Loucy (cell line): ENCODE measurements around the gene DCDC2B.

Experiments used
- H2AFZ ChIP-seq: fragments of 200-600 bp; sonication (generic); 2 replicates; pipeline ENCODE4 v1.6.0; 2016; ENCODE audit warnings: antibody characterized with exemption, mild to moderate bottlenecking, low read length, moderate library complexity
- H3F3A ChIP-seq: fragments of 200-600 bp; 2 replicates; pipeline ENCODE4 v1.6.0; 2016; ENCODE audit warnings: antibody characterized with exemption, low read depth, mild to moderate bottlenecking
- H3K27me3 ChIP-seq: fragments of 200-600 bp; sonication (generic); 2 replicates; pipeline ENCODE4 v1.6.1; 2014; ENCODE audit warnings: low read length, mild to moderate bottlenecking; ENCODE audit not compliant: insufficient read depth, poor library complexity, severe bottlenecking
- H3K36me3 ChIP-seq: fragments of 200-600 bp; sonication (generic); 2 replicates; pipeline ENCODE4 v1.6.1; 2016; ENCODE audit warnings: low read length; ENCODE audit not compliant: insufficient read depth
- H3K4me1 ChIP-seq: fragments of 200-600 bp; sonication (generic); 2 replicates; pipeline ENCODE4 v1.5.1; 2014; ENCODE audit warnings: low read length, mild to moderate bottlenecking; ENCODE audit not compliant: insufficient read depth, poor library complexity, severe bottlenecking
- H3K4me2 ChIP-seq: fragments of 200-600 bp; sonication (generic); 2 replicates; pipeline ENCODE4 v1.6.0; 2014; ENCODE audit warnings: antibody characterized with exemption, low read length, low read depth, mild to moderate bottlenecking; ENCODE audit not compliant: poor library complexity, severe bottlenecking
- H3K4me3 ChIP-seq: fragments of 200-600 bp; sonication (generic); 2 replicates; pipeline ENCODE4 v1.5.1; 2014; ENCODE audit warnings: low read length, mild to moderate bottlenecking, mixed read lengths; ENCODE audit not compliant: poor library complexity, severe bottlenecking
- H3K79me2 ChIP-seq: fragments of 200-600 bp; sonication (generic); 2 replicates; pipeline ENCODE4 v1.6.1; 2014; ENCODE audit warnings: low read length; ENCODE audit not compliant: insufficient read depth
- H3K9ac ChIP-seq: fragments of 200-600 bp; sonication (generic); 2 replicates; pipeline ENCODE4 v1.6.0; 2014; ENCODE audit warnings: mild to moderate bottlenecking, low read depth, low read length, moderate library complexity; ENCODE audit not compliant: poor library complexity, severe bottlenecking
- H3K9me2 ChIP-seq: fragments of 200-600 bp; sonication (generic); replicated peaks from 2 replicates; pipeline ENCODE4 v1.6.1; 2016; ENCODE audit warnings: low read depth, low read length, mixed read lengths
- H3K9me3 ChIP-seq: fragments of 200-600 bp; sonication (generic); 2 replicates; pipeline ENCODE4 v1.6.1; 2014; ENCODE audit warnings: mild to moderate bottlenecking, antibody characterized with exemption, low read length, low read depth; ENCODE audit not compliant: insufficient read depth
- H4K20me1 ChIP-seq: fragments of 200-600 bp; sonication (generic); 2 replicates; pipeline ENCODE4 v1.6.0; 2014; ENCODE audit warnings: antibody characterized with exemption, low read length, mild to moderate bottlenecking; ENCODE audit not compliant: insufficient read depth, poor library complexity, severe bottlenecking
- EZH2phosphoT487 ChIP-seq: fragments of 200-600 bp; IDR thresholded peaks from 2 replicates; pipeline ENCODE4 v1.6.1; 2018; ENCODE audit warnings: antibody characterized with exemption, mild to moderate bottlenecking, moderate library complexity, borderline replicate concordance
- TF ChIP-seq, protein P1 (sequence below): fragments of 200-600 bp; sonication (generic); conservative IDR thresholded peaks from 2 replicates; pipeline ENCODE4 v1.5.1; 2014; ENCODE audit warnings: mild to moderate bottlenecking, antibody characterized with exemption, low read length

DCDC2B gene

DNA sequence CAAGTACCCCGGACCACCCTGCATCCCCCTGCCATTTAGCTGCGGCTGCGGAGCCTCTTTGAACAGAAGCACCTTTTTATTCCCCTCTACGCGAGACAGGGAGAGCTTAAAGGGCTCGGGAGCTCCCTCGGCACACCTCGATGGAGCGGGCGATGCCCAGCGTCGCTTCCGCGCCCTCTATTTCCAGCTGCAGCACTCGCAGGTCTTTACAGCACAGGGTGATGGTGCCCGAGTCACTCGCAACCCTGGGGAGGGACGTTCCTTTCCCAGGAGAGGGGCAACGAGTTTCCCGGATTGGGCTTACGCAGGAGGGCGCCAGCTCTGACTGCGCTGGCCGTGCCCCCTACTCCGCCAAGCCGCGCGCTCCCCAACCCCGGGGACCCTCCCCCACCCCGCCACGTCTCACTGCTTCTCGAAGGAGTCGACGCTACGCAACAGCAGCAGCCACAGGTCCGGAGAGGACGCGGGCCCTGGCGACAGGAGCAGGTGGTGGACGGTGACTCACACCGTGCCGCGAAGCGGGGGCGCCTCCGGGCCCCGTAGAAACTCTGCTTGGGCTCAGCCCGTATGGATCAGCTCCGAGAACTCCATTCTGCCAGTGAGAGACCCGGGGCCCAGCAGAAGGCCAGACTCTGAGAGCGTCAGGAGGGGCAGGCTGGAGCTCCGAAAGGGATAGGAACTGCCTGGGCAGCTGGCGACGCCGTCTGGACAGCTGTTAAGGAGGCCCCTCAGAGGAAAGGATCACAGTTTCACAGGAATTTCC lies 32.3 kb downstream of the DCDC2B start:
- Histone ChIP-seq H3K9me3 (no peaks in the 10 kb centered on the region), H3K9ac (peak overlapping the region; percentile 55), H4K20me1 (no peaks in the 10 kb centered on the region), H3K27me3 (no peaks in the 10 kb centered on the region), H3K9me2 (no peaks in the 10 kb centered on the region), H2AFZ (peak overlapping the region; percentile 82), H3K4me3 (peak overlapping the region; percentile 69), H3K4me1 (no peaks in the 10 kb centered on the region), H3K79me2 (no peaks in the 10 kb centered on the region), H3K4me2 (peak overlapping the region; percentile 76), H3F3A (peaks cover 3% of the 10 kb centered on the region; the same call in 1 of the 2 replicates), H3K36me3 (no peaks in the 10 kb centered on the region)
- no peak for TF ChIP-seq EZH2phosphoT487
- TF ChIP-seq, protein P1, sequence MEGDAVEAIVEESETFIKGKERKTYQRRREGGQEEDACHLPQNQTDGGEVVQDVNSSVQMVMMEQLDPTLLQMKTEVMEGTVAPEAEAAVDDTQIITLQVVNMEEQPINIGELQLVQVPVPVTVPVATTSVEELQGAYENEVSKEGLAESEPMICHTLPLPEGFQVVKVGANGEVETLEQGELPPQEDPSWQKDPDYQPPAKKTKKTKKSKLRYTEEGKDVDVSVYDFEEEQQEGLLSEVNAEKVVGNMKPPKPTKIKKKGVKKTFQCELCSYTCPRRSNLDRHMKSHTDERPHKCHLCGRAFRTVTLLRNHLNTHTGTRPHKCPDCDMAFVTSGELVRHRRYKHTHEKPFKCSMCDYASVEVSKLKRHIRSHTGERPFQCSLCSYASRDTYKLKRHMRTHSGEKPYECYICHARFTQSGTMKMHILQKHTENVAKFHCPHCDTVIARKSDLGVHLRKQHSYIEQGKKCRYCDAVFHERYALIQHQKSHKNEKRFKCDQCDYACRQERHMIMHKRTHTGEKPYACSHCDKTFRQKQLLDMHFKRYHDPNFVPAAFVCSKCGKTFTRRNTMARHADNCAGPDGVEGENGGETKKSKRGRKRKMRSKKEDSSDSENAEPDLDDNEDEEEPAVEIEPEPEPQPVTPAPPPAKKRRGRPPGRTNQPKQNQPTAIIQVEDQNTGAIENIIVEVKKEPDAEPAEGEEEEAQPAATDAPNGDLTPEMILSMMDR: no peak

DNA sequence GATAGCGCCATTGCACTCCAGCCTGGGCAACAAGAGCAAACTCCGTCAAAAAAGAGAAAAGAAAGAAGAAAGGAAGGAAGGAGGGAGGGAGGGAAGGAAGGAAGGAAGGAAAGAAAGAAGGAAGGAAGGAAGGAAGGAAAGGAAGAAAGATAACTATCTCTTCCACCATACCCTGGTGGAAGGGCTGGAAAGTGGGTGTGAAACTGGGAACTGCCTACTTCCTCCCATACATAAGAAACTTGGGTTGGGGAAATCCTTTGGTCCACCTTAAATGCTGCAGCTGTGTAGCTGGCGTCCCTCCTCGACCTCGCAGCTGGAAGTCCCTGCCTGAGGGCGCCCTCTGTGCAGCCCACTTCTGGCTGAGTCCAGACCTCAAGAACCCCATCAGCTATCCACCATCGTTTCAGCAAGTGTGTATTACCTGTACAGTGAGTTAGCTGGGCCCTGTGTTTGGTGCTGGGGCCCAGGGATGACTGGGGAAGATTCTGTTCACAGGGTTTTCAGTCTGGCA lies 33.5 kb downstream of the DCDC2B start:
- no peaks in the 10 kb centered on the region for H3K9me3 ChIP-seq
- H3K4me2 ChIP-seq: no peak overlapping the region
- H4K20me1 ChIP-seq: no peaks in the 10 kb centered on the region
- H3K9ac ChIP-seq: no peak overlapping the region
- no peak overlapping the region for H2AFZ ChIP-seq
- peaks cover 3% of the 10 kb centered on the region; the same call in 1 of the 2 replicates for H3F3A ChIP-seq
- H3K4me3 ChIP-seq: no peak overlapping the region
- no peaks in the 10 kb centered on the region for H3K9me2 ChIP-seq
- H3K36me3 ChIP-seq: no peaks in the 10 kb centered on the region
- no peaks in the 10 kb centered on the region for H3K79me2 ChIP-seq
- H3K4me1 ChIP-seq: peaks cover under 1% of the 10 kb centered on the region
- no peaks in the 10 kb centered on the region for H3K27me3 ChIP-seq
- TF ChIP-seq, protein P1: no peak
- no peak for TF ChIP-seq EZH2phosphoT487

DNA sequence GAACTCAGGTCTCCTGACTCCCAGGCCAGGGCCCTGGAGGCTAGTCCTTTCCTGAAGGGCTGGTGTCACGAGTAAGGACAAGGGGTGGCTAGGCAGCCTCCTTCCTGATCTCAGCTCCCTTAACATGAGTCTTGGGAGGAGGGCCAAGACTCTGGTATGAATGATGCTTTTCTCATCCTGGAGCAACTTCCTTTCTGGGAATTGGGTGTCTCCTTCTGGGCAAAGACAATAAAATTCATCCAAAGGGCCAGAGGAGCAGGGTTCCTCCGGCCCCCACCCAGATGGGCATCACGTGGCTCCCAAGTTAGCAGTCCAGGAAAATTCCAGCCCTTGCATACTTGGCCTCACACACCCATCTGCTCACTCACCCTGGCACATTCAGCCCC lies 38.0 kb downstream of the DCDC2B start, which contains the start of gene FAM167B:
Gene FAM167B, plus strand, starts transcription at position 335 of the 386 bp plus-strand sequence. CDS start 200 bp downstream, outside the sequence.
- peak within 1 kb of the TSS; percentile 95 for H3K9ac ChIP-seq
- H3K9me3 ChIP-seq: no peaks in the 10 kb centered on the region
- TF ChIP-seq EZH2phosphoT487: no peak
- TF ChIP-seq, protein P1: no peak
- no peak within 1 kb of the TSS for H3K4me3 ChIP-seq
- H3K27me3 ChIP-seq: no peaks in the 10 kb centered on the region
- H3K36me3 ChIP-seq: no peaks in the 10 kb centered on the region
- H3K4me1 ChIP-seq: peaks cover 40% of the 10 kb centered on the region
- no peaks in the 10 kb centered on the region for H4K20me1 ChIP-seq
- peak within 1 kb of the TSS; percentile 70; the same call in 1 of the 2 replicates for H2AFZ ChIP-seq
- H3K9me2 ChIP-seq: no peaks in the 10 kb centered on the region
- peaks cover 6% of the 10 kb centered on the region; the same call in 1 of the 2 replicates for H3F3A ChIP-seq
- peaks cover 9% of the 10 kb centered on the region for H3K79me2 ChIP-seq
- H3K4me2 ChIP-seq: peak within 1 kb of the TSS; percentile 99
